ENCODE measurements around the gene ELMO2.

DNA sequence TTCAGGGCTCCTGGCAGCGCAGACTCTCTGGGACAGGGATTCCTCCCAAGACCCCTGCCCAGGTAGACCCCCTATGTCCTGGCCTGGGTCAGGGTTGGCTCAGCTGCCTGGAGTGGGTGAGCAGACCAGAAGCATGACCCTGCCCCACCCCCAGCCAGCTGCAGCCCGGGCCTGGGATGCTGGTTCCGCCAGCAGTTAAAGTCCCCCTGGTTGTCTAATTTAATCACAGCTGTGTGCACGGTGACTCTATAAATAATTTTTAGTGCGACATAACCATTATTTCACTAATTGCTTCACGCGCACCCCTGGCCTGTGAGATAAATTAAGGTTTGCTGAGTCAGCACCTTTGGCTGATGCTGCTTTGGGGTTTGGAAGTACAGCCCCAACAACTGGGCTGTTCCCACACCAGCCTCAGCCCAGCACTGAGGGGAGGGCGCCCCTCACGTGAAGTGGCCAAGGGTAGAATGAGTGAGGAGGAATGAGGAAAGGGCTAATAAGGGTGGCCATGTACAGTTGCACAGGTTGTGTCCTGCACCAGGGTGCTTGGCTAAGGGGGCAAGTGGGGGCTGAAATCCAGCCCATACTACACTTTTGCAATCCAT is 72.0 kb downstream of the ELMO2 start:
- TF ChIP-seq, protein P1, sequence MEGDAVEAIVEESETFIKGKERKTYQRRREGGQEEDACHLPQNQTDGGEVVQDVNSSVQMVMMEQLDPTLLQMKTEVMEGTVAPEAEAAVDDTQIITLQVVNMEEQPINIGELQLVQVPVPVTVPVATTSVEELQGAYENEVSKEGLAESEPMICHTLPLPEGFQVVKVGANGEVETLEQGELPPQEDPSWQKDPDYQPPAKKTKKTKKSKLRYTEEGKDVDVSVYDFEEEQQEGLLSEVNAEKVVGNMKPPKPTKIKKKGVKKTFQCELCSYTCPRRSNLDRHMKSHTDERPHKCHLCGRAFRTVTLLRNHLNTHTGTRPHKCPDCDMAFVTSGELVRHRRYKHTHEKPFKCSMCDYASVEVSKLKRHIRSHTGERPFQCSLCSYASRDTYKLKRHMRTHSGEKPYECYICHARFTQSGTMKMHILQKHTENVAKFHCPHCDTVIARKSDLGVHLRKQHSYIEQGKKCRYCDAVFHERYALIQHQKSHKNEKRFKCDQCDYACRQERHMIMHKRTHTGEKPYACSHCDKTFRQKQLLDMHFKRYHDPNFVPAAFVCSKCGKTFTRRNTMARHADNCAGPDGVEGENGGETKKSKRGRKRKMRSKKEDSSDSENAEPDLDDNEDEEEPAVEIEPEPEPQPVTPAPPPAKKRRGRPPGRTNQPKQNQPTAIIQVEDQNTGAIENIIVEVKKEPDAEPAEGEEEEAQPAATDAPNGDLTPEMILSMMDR (IDR thresholded peaks at IDR 0.05): no peak
- no peak for TF ChIP-seq EZH2 (IDR thresholded peaks at IDR 0.05; ENCODE audit: borderline replicate concordance, insufficient read depth, low read depth, low read length, poor library complexity, severe bottlenecking)
